Non-pigmented ciliary epithelial cell (primary cell): ENCODE results near the gene ARHGAP27.
"Not testable (repeated sequence)": the region's sequence is repeated elsewhere in the genome, so short reads cannot be mapped to it uniquely, and the experiment has no call there.

Source experiments
- DNase-seq: peaks from one replicate; pipeline ENCODE4 v3.0.0-alpha.2; 2010; ENCODE audit warnings: low read depth

ARHGAP27 gene

DNA sequence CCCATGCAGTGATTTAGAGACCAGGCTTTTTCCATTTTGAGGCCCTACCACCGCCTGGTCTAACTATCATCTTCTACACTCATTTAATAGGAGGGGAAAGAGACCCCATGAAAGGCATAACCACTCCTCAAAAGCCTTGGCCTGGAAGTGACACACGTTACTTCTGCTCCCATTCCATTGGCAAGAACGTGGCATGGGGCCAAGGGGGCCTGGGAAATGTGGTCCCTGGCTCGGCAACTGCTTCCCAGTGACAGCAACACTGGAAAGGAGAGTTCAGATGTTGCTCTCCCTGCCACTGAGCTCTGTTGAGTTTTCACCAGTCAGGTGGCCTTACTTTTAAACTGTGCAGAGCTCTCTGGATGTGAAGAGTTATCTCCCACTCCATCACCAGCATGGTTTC lies 70.7 kb downstream of the ARHGAP27 start:
- DNase-seq: no peak

DNA sequence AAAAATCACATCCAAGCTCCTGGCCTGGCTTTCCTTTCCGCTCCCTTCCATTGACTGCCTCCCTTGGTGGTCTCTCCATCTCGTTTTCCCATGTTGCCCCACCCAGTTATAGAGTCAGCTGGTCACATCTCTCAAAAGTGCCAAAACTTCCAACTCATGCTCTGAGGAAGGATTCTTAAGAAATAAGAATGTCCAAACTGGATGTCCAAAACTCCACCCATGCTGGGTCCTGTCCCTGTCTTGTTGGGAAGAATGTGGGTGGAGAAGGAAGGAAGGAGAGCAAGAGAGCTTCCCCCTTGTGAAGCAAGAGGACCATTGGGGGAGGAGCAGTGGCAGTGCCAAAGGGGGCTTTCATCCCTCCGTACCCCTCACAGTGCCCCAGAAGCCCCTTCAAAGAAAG lies 71.2 kb downstream of the ARHGAP27 start:
- DNase-seq: no peak

GRCh38 chr17:45357364-45357997 lies 75.2 kb downstream of the ARHGAP27 start:
- DNase-seq: no peak

DNA sequence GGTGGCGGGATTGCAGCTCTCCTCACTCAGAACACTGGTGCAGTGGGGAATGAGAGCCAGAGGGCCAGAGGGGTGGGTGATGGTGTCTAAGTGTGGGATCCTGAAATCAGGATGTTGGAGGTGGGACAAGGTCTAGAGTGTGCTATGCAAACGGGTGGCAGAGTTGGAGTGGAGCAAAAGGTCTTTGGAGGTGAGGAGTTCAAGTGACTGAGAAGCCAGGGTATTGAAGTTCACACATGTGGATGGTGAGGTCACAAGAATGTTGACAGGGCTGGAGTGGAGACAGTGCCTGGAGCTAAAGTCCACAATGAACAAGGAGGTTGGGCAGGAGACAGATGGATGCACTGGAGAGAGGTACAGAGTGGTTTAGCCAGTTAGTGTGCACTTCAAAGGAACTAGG lies 77.6 kb downstream of the ARHGAP27 start:
- no peak for DNase-seq

DNA sequence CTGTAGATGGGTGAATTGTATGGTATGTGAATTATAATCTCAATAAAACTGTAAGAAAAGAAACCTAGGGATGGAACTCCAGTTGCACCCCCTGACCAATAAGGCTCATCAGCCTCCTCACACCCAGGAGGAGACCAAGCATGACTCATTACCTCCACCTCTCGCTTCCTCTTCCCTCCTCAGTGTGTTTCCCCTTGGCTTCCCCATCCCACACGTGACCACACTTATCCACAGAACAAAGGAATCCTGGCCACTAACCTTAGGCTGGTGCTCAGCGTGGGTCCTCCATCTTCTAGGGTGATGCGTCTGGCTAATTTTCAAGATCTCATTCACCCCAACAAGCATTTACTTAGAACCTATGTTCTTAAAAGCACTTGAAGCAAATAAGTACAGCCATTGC lies 79.6 kb downstream of the ARHGAP27 start:
- no peak for DNase-seq

GRCh38 chr17:45351831-45352230 lies 80.8 kb downstream of the ARHGAP27 start:
- no peak for DNase-seq

DNA sequence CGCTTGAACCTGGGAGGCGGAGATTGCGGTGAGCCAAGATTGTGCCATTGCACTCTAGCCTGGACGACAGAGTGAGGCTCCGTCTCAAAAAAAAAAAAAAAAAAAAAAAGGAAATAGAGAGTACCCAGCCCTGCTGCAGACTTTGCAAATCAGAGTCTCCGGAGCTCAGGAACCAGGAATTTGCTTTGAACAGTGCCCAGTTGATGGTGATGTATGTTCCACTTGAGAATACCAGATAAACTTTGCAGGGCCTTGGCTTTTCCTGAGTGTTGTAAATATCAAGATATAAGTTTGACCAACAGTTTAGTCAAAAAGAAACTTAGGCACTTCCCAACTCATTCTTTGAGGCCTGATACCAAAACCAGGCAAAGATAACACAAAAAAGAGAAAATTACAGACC lies 85.2 kb downstream of the ARHGAP27 start:
- DNase-seq: no peak

GRCh38 chr17:45346216-45347015 lies 86.3 kb downstream of the ARHGAP27 start:
- DNase-seq: no peak

DNA sequence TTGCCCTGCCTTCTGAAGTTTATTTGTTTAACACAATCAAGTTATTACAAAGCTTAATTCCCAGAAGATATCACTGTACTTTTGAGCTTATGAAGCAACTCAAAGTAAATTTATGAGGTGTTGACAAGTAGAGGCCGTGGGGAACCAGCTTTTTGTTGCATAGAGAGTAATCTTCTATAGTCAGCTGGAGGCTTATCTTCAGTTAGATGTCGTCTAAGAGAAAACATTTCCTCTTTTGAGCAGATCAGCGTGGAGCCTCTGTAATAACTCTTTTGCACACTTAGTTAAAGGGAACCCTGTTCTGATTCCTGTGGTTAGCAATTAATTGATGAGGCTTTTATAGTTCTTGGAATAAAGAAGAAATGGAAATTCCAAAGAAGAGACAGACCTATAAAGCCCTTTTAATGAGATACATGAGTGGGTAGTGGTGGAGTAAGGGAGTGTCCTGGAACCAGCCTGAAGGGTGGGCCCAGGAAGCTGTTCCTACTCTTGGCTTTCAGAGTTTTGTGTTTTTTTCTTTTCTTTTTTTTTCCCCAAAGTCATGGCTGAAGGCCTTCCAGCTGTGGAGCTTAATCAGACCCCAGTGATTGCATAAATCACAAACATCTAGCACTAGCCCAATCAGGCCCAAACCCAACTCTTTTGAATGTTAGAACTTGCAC lies 87.0 kb downstream of the ARHGAP27 start:
- no peak for DNase-seq

DNA sequence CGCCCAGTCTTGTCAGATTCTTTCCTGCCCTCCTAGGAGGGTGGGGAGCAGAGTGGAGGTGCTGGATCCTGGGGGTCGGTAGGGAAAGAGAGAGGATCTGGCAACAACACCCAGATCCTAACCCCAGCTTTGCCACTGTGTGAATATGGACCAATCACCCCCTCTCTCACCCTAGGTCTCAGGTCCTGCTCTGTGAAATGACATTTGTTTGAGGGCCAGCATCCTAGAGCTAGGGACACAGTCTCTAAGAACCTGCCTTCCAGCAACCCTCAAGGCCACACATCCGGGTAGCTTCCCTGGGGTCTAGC lies 87.5 kb downstream of the ARHGAP27 start:
- no peak for DNase-seq

- DNase-seq: not testable (repeated sequence)
These were observed 88.6 kb downstream of the ARHGAP27 start for GRCh38 chr17:45343967-45344664.
